NCI-H510A (cell line): ENCODE results near the gene SLC18A3.

Experiments
- DNase-seq: peaks from one replicate; lab custom pipeline; 2025; lab: John Stamatoyannopoulos, UW

The SLC18A3 gene

GRCh38 chr10:49596493-49596809 is 13.7 kb upstream of the SLC18A3 start:
- DNase-seq = no peak

GRCh38 chr10:49596836-49597235 is 13.3 kb upstream of the SLC18A3 start:
- DNase-seq = no peak

GRCh38 chr10:49597426-49598163 is 12.5 kb upstream of the SLC18A3 start:
- no peak for DNase-seq

DNA sequence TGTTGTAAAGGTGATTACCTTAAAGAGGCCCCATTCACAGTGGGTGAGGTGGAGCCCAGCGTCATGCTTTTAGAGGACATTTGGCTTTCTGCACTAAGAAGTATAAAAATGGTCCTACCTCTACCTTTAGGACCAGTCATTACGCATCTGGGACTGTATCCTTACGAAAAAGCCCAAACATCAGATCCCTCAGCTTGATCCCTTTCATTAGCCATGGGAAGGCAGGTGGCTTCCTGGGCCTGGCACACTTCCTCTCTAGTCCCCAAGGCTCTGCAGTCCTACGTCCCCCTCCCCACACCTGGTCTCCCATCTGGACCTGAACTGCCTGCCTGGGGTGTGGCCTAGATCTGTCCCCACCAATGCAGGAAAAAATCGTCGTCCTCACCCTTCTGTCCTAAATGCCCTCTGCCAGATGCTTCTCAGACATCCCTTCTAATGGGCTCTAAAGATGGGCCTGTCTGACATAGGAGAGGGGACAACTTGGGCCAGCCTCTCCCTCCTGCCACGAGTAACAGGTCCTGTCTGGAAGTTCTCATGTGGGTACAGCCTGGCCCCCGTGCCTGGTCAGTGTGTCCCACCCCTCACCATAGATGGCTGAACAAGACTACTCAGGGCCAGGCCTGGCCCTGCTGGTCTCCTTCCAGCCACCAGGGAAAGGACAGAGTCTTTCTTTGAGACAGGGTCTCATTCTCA is 11.8 kb upstream of the SLC18A3 start:
- DNase-seq = no peak

- DNase-seq = no peak
Measured at GRCh38 chr10:49598986-49599385, 11.1 kb upstream of the SLC18A3 start.

DNA sequence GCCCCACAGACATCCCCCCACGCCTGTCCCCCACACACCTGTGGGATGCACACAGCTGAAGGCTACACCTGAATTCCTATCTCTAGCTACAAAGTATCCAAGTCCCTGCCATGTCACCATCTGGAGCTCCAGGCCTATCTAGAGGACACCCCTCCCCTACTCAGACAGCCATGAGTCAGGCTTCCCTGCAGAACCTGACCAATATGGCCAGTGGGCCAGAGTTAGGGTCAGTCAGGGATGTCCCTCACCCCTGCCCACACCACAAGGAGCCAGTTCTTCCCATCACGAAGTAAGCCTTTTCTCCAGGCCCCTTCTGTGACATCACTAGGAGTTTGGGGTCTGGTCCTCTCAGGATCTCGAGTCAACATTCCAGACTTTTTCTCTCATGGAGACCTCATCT is 10.6 kb upstream of the SLC18A3 start:
- DNase-seq = no peak

DNA sequence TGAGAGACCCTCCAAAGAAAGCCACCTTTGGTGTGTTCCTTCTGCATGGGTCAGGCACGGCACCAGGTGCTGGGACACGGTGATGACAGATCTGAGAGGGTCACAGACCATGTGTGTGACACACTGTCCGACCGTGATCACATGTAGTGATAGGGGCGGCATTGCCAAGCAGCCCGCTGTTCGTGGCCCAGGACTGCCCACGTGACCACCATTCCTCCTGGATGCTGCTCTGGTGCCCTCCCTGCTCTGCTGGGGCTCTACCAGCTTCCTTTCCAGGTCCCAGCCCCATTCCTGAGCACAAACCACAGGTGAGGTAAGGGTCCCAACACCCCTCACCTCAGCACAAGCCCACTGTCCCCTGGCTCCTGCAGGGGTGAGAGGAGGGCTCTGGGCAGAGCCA is 10.1 kb upstream of the SLC18A3 start:
- no peak for DNase-seq

DNA sequence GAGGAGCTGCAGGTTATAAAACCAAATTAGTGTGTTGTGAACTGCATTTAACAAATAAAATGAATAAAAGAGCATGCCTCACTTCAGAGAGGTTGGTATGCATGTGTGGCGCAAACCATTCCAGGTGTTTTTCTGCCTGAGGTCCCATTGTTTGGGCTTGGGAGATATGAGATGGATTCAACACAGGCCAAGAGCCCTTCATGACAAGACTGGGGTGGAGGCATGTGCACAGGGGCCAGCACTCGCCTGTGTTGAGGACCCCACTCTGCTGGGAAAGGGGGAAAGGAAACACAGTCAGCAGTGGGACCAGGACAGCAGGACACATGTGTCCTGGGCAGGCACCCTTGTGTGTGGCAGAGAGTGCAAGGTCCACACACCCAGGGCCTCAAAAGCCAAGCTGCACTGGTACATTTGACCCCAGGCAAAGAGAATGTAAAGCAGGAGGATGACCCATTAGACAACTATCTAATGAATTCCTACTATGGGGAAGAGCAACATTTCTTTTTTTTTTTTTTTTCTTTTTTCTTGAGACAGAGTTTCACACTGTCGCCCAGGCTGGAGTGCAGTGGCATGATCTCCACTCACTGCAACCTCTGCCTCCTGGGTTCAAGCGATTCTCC is 9.2 kb upstream of the SLC18A3 start:
- DNase-seq = no peak

GRCh38 chr10:49601857-49602256 is 8.3 kb upstream of the SLC18A3 start:
- DNase-seq = no peak

DNA sequence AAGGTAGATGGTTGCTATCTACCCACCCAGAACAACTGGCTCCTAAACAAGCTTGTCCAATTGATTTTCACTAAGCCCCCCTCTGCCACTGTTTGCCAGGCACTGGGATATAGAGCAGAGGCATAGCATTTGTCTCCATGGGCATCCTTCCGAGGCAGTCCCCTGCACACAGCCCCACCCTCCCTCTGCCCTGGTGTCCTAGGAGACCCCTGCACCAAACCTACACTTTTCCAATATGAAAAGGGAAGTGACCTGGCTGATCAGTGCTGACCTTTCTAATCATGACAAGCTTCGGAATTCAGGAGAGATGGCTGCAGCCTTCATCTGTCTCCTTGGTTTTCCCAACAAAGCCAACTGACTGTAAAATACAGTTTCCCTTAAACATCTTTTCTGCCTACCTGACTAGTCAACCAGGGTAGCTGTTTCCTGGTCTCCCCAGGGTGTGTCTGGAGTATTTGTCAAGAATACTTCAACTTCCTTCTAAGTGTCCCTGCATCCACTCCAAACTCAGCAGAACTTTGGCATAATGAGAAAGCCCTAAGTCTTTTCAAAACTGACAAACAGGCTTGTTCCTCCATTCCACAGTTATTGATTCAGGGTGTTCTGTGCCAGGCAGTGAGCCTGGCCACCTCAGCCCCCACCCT is 7.6 kb upstream of the SLC18A3 start:
- DNase-seq = no peak

DNA sequence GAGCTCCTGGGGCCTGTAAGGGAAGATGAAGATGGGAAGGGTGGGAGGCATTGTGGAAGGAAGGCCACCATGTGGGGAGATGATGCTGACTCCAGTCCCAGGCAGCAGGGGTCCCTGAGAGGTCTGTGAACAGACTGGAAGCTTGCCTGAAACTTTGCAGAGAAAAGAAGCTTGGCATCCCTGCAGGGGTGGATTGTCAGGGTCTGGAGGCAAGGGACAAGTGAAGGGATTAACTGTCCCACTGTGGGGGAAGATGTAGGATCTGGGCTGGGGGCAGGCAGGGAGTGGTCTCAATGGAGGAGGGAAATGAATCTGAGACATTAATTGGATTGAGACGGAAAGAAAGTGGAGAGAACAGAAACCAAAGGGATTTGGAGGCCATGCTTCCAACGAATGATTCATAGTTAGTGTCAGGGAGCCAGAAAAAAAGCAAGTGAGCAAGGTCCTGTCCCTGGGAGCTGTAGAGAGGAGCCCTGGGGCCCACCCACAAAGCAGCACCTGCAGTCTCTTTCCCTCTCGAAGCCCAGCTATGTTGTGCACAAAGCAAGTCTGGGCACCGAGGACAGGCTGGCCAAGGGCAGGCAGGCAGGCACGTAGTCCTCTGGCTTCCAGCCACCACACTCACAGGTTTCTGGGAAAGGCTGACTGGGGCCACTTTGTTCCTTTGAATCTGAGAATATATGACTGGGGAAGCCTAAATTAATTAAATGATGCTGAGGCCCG is 4.7 kb upstream of the SLC18A3 start:
- DNase-seq = no peak

DNA sequence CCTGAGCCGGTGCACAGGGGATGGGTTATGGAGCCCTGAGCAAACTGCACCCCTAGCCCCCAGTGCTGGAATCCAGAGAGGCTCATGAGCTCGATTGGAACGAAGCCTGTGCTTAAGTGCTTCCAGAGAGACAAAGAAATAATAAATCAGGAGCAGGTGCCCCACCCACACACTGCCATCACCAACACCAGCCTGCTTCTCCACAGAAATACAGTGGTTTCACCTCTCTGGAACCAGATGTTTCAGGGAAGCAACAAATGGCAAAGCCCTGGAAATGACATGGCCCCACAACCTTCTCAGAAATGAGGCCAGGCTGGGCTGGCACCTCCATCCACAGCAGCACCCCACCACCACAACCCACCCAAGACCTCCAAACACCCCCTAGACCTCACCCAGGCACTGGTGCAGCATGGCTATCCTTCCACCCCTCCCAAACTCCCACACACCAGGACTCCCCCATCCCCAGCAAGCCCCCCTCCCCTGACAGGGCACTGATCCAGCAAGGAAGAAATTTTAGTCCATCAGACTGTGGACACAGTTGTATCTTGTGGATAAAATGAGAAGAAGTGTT is 4.1 kb upstream of the SLC18A3 start:
- DNase-seq = no peak

DNA sequence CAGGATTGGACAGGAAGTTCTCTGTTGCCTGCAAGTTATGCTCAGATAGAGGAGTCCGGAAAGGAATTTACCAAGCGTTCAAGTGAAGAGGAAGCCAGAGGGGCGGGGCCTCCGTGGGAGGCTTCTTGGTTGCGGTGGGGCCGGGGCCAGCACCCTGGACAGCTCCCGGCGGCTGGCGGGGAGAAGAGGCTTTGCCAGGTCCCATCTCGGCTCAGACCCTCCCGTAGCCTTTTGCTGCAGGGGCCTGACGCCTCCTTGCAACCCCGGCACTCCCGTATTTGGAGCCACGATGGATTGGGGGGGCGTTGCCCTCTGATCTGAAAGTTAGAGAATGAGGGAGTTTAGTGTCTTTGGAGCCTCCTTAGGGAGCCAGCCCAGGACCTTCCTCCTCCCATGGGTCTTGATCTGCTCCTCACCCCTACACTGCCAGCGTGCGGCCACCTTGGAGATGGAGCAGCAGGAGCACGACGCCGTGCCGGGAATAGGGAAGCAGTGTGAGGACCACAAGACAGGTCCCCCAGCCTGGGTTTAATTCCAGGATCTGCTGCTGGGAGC is 3.1 kb upstream of the SLC18A3 start:
- no peak for DNase-seq

- no peak for DNase-seq
Measured at GRCh38 chr10:49608166-49609005, 1.7 kb upstream of the SLC18A3 start.

- no peak for DNase-seq
Measured at GRCh38 chr10:49609006-49609282, 1.2 kb upstream of the SLC18A3 start.

- DNase-seq = no peak
Measured at GRCh38 chr10:49609283-49610113, 612 bp upstream of the SLC18A3 start.

DNA sequence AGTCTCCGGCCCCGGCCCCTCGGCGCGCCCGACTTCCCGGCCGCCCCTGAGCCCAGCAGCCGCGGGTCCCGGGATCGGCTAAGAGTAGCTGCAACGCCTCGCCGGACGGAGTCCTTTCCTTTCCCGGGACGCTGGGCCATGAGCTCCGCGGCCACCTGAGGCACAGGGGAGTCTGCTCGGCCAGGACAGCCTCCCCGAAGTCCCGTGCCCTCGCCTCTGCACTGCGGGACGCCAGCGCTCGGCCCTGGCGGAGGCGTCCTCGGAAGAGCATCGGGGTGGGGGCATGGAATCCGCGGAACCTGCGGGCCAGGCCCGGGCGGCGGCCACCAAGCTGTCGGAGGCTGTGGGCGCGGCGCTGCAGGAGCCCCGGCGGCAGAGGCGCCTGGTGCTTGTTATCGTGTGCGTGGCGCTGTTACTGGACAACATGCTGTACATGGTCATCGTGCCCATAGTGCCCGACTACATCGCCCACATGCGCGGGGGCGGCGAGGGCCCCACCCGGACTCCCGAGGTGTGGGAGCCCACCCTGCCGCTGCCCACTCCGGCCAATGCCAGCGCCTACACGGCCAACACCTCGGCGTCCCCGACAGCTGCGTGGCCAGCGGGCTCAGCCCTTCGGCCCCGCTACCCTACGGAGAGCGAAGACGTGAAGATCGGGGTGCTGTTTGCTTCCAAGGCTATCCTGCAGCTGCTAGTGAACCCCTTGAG is 502 bp downstream of the SLC18A3 start:
- no peak for DNase-seq

- no peak for DNase-seq
Measured at GRCh38 chr10:49611166-49611815, 1.2 kb downstream of the SLC18A3 start.
